PC-9 (cell line): ENCODE measurements around the gene COL23A1. TPM values are rescaled to one million over a fixed set of nuclear protein-coding genes. Genes with fewer than 3 reads are reported as not detected.

Source experiments
- BruUV-seq: library from RNA; stranded (reverse); fragments of 400-500 nt; replicated peaks from 2 replicates; lab custom pipeline; 2021; lab: Mats Ljungman, UMichigan
- CTCF ChIA-PET: fragments of 300-600 bp; sonication (Branson Sonifier 250); formaldehyde crosslinking; loops from one replicate; lab custom pipeline; 2022; ENCODE audit warnings: antibody characterized with exemption; lab: Charles Lee
- POLR2A ChIA-PET: fragments of 300-600 bp; sonication (Branson Sonifier 250); formaldehyde crosslinking; loops from one replicate; lab custom pipeline; 2022; ENCODE audit warnings: antibody characterized with exemption; ENCODE audit not compliant: unreplicated experiment; lab: Charles Lee
- DNase-seq, 2 experiments: peaks; one replicate each; pipeline versions ENCODE4 v3.0.0 to v3.0.0-alpha.2; 2015 to 2022; ENCODE audit warnings: mixed read lengths in 1 of 2
- H2AFZ ChIP-seq: fragments of 200-600 bp; sonication (generic); 2 replicates; pipeline ENCODE4 v1.8.1; 2017; ENCODE audit warnings: antibody characterized with exemption
- H3F3A ChIP-seq: fragments of 200-600 bp; sonication (generic); 2 replicates; pipeline ENCODE4 v1.8.1; 2017; ENCODE audit warnings: antibody characterized with exemption, mild to moderate bottlenecking, low read depth; ENCODE audit not compliant: insufficient read depth
- H3K27ac ChIP-seq: fragments of 200-600 bp; sonication (generic); 2 replicates; pipeline ENCODE4 v1.6.1; 2016; ENCODE audit warnings: mixed run types
- H3K27me3 ChIP-seq: fragments of 200-600 bp; sonication (generic); 2 replicates; pipeline ENCODE4 v1.6.1; 2016; ENCODE audit warnings: low read depth, mixed run types; ENCODE audit not compliant: insufficient read depth
- H3K36me3 ChIP-seq: fragments of 200-600 bp; sonication (generic); 2 replicates; pipeline ENCODE4 v1.6.1; 2016; ENCODE audit warnings: low read depth, mixed run types
- H3K4me1 ChIP-seq: fragments of 200-600 bp; sonication (generic); replicated peaks from 2 replicates; pipeline ENCODE4 v1.6.1; 2016; ENCODE audit warnings: mixed run types; ENCODE audit not compliant: insufficient read depth
- H3K4me2 ChIP-seq: fragments of 200-600 bp; sonication (generic); 2 replicates; pipeline ENCODE4 v1.6.1; 2017; ENCODE audit warnings: mixed run types
- H3K4me3 ChIP-seq: fragments of 200-600 bp; sonication (generic); 2 replicates; pipeline ENCODE4 v1.6.1; 2016; ENCODE audit warnings: mixed run types
- H3K79me2 ChIP-seq: fragments of 200-600 bp; sonication (generic); 2 replicates; pipeline ENCODE4 v1.6.1; 2017; ENCODE audit warnings: low read depth, mixed run types
- H3K9me2 ChIP-seq: fragments of 200-600 bp; sonication (generic); 2 replicates; pipeline ENCODE4 v1.8.1; 2017; ENCODE audit warnings: mild to moderate bottlenecking; ENCODE audit not compliant: insufficient read depth
- H3K9me3 ChIP-seq: fragments of 200-600 bp; sonication (generic); 2 replicates; pipeline ENCODE4 v1.8.1; 2016; ENCODE audit warnings: low read depth; ENCODE audit not compliant: insufficient read depth
- H4K20me1 ChIP-seq: fragments of 200-600 bp; sonication (generic); 2 replicates; pipeline ENCODE4 v1.8.1; 2017; ENCODE audit not compliant: insufficient read depth
- CTCF ChIP-seq: fragments of 200-600 bp; sonication (generic); conservative IDR thresholded peaks from 2 replicates; pipeline ENCODE4 v1.6.1; 2017; ENCODE audit warnings: mixed run types, antibody characterized with exemption, mild to moderate bottlenecking, moderate library complexity
- EZH2 ChIP-seq: fragments of 200-600 bp; sonication (generic); IDR thresholded peaks from 2 replicates; pipeline ENCODE4 v1.8.0; 2017; ENCODE audit warnings: antibody characterized with exemption, low read depth
- intact Hi-C: fragments of 100-400 bp; cut with micrococcal nuclease; formaldehyde crosslinking; loops from one replicate; pipeline ENCODE4 v1.10.0; 2022; ENCODE audit not compliant: unreplicated experiment
- total RNA-seq: library from RNA; stranded (reverse); gene quantifications from 2 replicates; pipeline ENCODE4 v1.2.3, GENCODE V29; 2021

COL23A1 gene
- total RNA-seq, 1 experiment from 2014 or later = not detected

- ChIA-PET POLR2A (no interaction called here), CTCF (no interaction called here)
- Histone ChIP-seq H3K9me2 (no peaks in the 10 kb centered on the region), H3K27me3 (no peaks in the 10 kb centered on the region), H3K4me3 (no peak overlapping the region), H3F3A (peaks cover 77% of the 10 kb centered on the region), H3K36me3 (peaks cover 23% of the 10 kb centered on the region), H3K4me1 (no peaks in the 10 kb centered on the region), H3K27ac (no peak overlapping the region), H3K4me2 (no peak overlapping the region), H3K79me2 (peaks cover 6% of the 10 kb centered on the region; the same call in 1 of the 2 replicates), H4K20me1 (peaks cover 53% of the 10 kb centered on the region), H3K9me3 (no peaks in the 10 kb centered on the region), H2AFZ (no peak overlapping the region)
- intact Hi-C loops = no loop called here
- TF ChIP-seq CTCF = no peak
- TF ChIP-seq EZH2 = no peak
- BruUV-seq = no TSS peak
- no peak for DNase-seq
Observed at GRCh38 chr5:178214160-178214803, 375.9 kb downstream of the COL23A1 start.

- BruUV-seq = no TSS peak
- intact Hi-C loops = no loop called here
- H3K4me3 ChIP-seq = no peak overlapping the region
- POLR2A ChIA-PET = interaction anchor here (0.6 to 0.7 kb wide), 2 partner anchors 11 to 64 kb away, joined by 4 to 5 read pairs; no protein-coding TSS in a partner anchor
- peaks cover 59% of the 10 kb centered on the region for H4K20me1 ChIP-seq
- no peaks in the 10 kb centered on the region for H3K9me3 ChIP-seq
- H3K4me1 ChIP-seq = no peaks in the 10 kb centered on the region
- H3K27me3 ChIP-seq = no peaks in the 10 kb centered on the region
- no peak overlapping the region for H3K4me2 ChIP-seq
- TF ChIP-seq CTCF = no peak
- H3K36me3 ChIP-seq = peaks cover 23% of the 10 kb centered on the region
- peaks cover 77% of the 10 kb centered on the region for H3F3A ChIP-seq
- H3K79me2 ChIP-seq = peaks cover 11% of the 10 kb centered on the region
- CTCF ChIA-PET = no interaction called here
- DNase-seq = no peak
- no peak overlapping the region for H3K27ac ChIP-seq
- no peaks in the 10 kb centered on the region for H3K9me2 ChIP-seq
- H2AFZ ChIP-seq = no peak overlapping the region
Observed at GRCh38 chr5:178213748-178214151, 376.4 kb downstream of the COL23A1 start.

- ChIA-PET CTCF (interaction anchor here (0.6 kb wide), 1 partner anchor 103 kb away, joined by 3 read pairs; no protein-coding TSS in a partner anchor), POLR2A (interaction anchor here (0.6 to 0.7 kb wide), 2 partner anchors 11 to 64 kb away, joined by 4 to 5 read pairs; no protein-coding TSS in a partner anchor)
- Histone ChIP-seq H3K9me2 (no peaks in the 10 kb centered on the region), H3K27me3 (no peaks in the 10 kb centered on the region), H3K4me2 (no peak overlapping the region), H3K4me1 (peaks cover 1% of the 10 kb centered on the region; the same call in 1 of the 2 replicates), H3K9me3 (no peaks in the 10 kb centered on the region), H3K27ac (no peak overlapping the region), H3K36me3 (peaks cover 28% of the 10 kb centered on the region), H3K79me2 (peaks cover 18% of the 10 kb centered on the region), H2AFZ (no peak overlapping the region), H3F3A (peaks cover 78% of the 10 kb centered on the region), H4K20me1 (peaks cover 66% of the 10 kb centered on the region), H3K4me3 (no peak overlapping the region)
- peak in 1 of 2 experiments; percentile 32 for DNase-seq
- TF ChIP-seq EZH2 = no peak
- TF ChIP-seq CTCF = no peak
- intact Hi-C loops = no loop called here
- BruUV-seq = no TSS peak
Observed at GRCh38 chr5:178213003-178213461, 377.2 kb downstream of the COL23A1 start.
